DND-41 (cell line): Measurements from ENCODE around the gene SUPV3L1.

Experiments
- ATAC-seq: fragments of 200-7000 bp; cut with Tn5 transposase; 3 replicates; pipeline ENCODE4 v1.9.1; 2021; ENCODE audit warnings: low read depth; ENCODE audit not compliant: insufficient read depth
- DNase-seq: peaks from one replicate; pipeline ENCODE4 v3.0.0-alpha.2; 2020
- H2AFZ ChIP-seq: 2 replicates; pipeline ENCODE4 v1.6.0; 2012; ENCODE audit warnings: low read depth, low read length
- H3K27ac ChIP-seq: 2 replicates; pipeline ENCODE4 v1.5.1; 2012; ENCODE audit warnings: low read length, inconsistent platforms
- H3K27me3 ChIP-seq: fragments of 200-600 bp; sonication (generic); 2 replicates; pipeline ENCODE4 v1.6.0; 2012; ENCODE audit warnings: low read length, mild to moderate bottlenecking, inconsistent platforms; ENCODE audit not compliant: insufficient read depth, poor library complexity
- H3K36me3 ChIP-seq: 2 replicates; pipeline ENCODE4 v1.5.1; 2012; ENCODE audit warnings: low read length, inconsistent platforms; ENCODE audit not compliant: insufficient read depth
- H3K4me1 ChIP-seq: 2 replicates; pipeline ENCODE4 v1.5.1; 2012; ENCODE audit warnings: mild to moderate bottlenecking, low read length; ENCODE audit not compliant: insufficient read depth
- H3K4me2 ChIP-seq: 2 replicates; pipeline ENCODE4 v1.6.0; 2012; ENCODE audit warnings: mild to moderate bottlenecking, moderate library complexity, low read length, inconsistent platforms; ENCODE audit not compliant: insufficient read depth
- H3K4me3 ChIP-seq, 2 experiments: fragments of 200-600 bp in 1 of 2; shearing (Covaris generic) in 1 of 2; 2 replicates each; pipeline ENCODE4 v1.5.1; 2012 to 2016; ENCODE audit warnings: inconsistent platforms in 2 of 2, low read length in 2 of 2, mild to moderate bottlenecking in 2 of 2, low read depth in 1 of 2, moderate library complexity in 1 of 2
- H3K79me2 ChIP-seq: 2 replicates; pipeline ENCODE4 v1.6.0; 2012; ENCODE audit warnings: low read length, inconsistent platforms; ENCODE audit not compliant: insufficient read depth
- H3K9ac ChIP-seq: 2 replicates; pipeline ENCODE4 v1.6.0; 2012; ENCODE audit warnings: low read depth, mild to moderate bottlenecking, inconsistent platforms, low read length, moderate library complexity
- H3K9me3 ChIP-seq: 2 replicates; pipeline ENCODE4 v1.5.1; 2012; ENCODE audit warnings: low read length, moderate library complexity, mild to moderate bottlenecking, inconsistent platforms; ENCODE audit not compliant: insufficient read depth, severe bottlenecking
- H4K20me1 ChIP-seq: 2 replicates; pipeline ENCODE4 v1.6.0; 2012; ENCODE audit warnings: low read length; ENCODE audit not compliant: insufficient read depth
- EZH2 ChIP-seq: IDR thresholded peaks from 3 replicates; pipeline ENCODE4 v1.6.1; 2012; ENCODE audit warnings: borderline replicate concordance, low read depth, mild to moderate bottlenecking, moderate library complexity, low read length, inconsistent platforms; ENCODE audit not compliant: severe bottlenecking
- TF ChIP-seq, protein P1 (sequence below): IDR thresholded peaks from 2 replicates; pipeline ENCODE4 v1.5.1; 2012; ENCODE audit warnings: borderline replicate concordance, low read length, moderate library complexity, mild to moderate bottlenecking; ENCODE audit not compliant: poor library complexity, severe bottlenecking; ENCODE audit errors: extremely low read depth

The SUPV3L1 gene

DNA sequence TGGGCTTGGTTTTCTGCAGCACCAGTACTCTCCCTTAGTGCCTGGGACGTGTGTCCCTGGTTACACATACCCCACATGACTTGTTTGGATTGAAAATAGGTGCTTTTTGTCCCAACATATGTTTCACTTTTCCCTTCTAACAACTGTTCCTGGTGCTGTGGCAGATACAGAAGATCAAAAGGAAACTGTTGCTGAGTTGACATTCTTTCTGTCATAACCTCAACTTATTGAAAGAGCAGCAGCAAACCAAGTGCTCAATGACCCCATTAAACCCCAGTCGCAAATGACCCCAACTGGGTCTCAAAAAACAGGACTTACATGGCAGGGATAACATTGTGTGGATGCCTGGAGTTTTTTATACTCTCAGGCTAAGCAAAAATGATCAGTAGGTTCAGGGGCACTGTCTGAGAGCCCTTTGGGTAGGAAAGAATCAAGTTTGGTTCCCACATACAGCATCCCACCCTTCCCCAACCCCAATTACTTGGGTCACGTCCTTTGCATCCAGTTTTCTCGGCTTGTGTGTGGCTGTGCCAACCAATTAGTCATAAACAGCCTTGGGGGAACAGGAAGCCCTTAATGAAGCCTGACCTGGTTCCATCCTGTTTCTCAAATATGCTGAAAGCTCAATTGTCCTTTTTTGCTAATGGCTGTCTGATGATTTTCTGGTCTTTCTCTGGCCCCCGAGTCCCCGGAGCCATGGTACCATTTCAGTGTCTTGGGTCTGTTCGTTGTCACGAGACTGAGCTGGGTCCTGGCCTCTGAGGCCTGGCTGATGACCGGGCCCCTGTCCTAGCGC, 45.0 kb downstream of the SUPV3L1 start:
- H3K4me2 ChIP-seq = no peak overlapping the region
- H3K9me3 ChIP-seq = no peaks in the 10 kb centered on the region
- no peaks in the 10 kb centered on the region for H3K79me2 ChIP-seq
- H3K27ac ChIP-seq = peak overlapping the region; percentile 50
- no peak for ATAC-seq
- no peak overlapping the region for H3K4me3 ChIP-seq
- H3K36me3 ChIP-seq = no peaks in the 10 kb centered on the region
- no peaks in the 10 kb centered on the region for H4K20me1 ChIP-seq
- no peaks in the 10 kb centered on the region for H3K27me3 ChIP-seq
- H3K4me1 ChIP-seq = peaks cover 51% of the 10 kb centered on the region
- H2AFZ ChIP-seq = no peak overlapping the region; the same call in 1 of the 2 replicates
- no peak overlapping the region for H3K9ac ChIP-seq
- no peak for TF ChIP-seq EZH2
- TF ChIP-seq, protein P1, sequence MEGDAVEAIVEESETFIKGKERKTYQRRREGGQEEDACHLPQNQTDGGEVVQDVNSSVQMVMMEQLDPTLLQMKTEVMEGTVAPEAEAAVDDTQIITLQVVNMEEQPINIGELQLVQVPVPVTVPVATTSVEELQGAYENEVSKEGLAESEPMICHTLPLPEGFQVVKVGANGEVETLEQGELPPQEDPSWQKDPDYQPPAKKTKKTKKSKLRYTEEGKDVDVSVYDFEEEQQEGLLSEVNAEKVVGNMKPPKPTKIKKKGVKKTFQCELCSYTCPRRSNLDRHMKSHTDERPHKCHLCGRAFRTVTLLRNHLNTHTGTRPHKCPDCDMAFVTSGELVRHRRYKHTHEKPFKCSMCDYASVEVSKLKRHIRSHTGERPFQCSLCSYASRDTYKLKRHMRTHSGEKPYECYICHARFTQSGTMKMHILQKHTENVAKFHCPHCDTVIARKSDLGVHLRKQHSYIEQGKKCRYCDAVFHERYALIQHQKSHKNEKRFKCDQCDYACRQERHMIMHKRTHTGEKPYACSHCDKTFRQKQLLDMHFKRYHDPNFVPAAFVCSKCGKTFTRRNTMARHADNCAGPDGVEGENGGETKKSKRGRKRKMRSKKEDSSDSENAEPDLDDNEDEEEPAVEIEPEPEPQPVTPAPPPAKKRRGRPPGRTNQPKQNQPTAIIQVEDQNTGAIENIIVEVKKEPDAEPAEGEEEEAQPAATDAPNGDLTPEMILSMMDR = no peak
- DNase-seq = peak; percentile 10

DNA sequence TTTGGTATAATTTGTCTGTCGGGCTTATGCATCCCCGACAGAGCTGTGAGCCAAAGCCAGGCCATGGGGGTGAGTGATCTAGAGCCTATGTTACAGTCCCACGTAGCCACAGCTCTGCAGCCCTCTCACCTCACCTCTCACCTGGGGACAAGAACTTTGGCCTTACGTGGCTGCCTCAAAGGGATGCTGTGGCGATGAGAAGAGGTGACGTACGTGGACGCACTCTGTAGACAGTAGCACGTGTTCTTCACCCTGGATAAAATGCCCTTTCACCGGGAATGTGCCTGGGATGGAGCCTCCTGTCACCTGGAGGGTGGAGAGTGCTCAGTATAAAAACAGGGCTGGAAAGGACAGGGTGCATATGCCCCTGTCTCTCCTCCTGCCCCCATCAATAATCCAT, 45.6 kb downstream of the SUPV3L1 start:
- H3K27me3 ChIP-seq = no peaks in the 10 kb centered on the region
- no peak overlapping the region for H2AFZ ChIP-seq
- no peak overlapping the region for H3K9ac ChIP-seq
- ATAC-seq (no peak), DNase-seq (no peak)
- no peaks in the 10 kb centered on the region for H4K20me1 ChIP-seq
- no peaks in the 10 kb centered on the region for H3K36me3 ChIP-seq
- peak overlapping the region; percentile 4; the same call in 1 of the 2 replicates for H3K27ac ChIP-seq
- peaks cover 51% of the 10 kb centered on the region for H3K4me1 ChIP-seq
- no peak overlapping the region for H3K4me3 ChIP-seq
- no peak for TF ChIP-seq EZH2
- TF ChIP-seq, protein P1 = no peak
- H3K9me3 ChIP-seq = no peaks in the 10 kb centered on the region
- H3K4me2 ChIP-seq = no peak overlapping the region
- H3K79me2 ChIP-seq = no peaks in the 10 kb centered on the region

GRCh38 chr10:69226919-69227450, 47.0 kb downstream of the SUPV3L1 start:
- H4K20me1 ChIP-seq = no peaks in the 10 kb centered on the region
- DNase-seq (no peak), ATAC-seq (no peak)
- no peaks in the 10 kb centered on the region for H3K9me3 ChIP-seq
- no peak overlapping the region for H3K4me3 ChIP-seq
- no peak overlapping the region for H3K27ac ChIP-seq
- TF ChIP-seq, protein P1 = no peak
- TF ChIP-seq EZH2 = no peak
- H3K79me2 ChIP-seq = no peaks in the 10 kb centered on the region
- H3K4me2 ChIP-seq = no peak overlapping the region
- no peaks in the 10 kb centered on the region for H3K36me3 ChIP-seq
- no peaks in the 10 kb centered on the region for H3K27me3 ChIP-seq
- peaks cover 42% of the 10 kb centered on the region for H3K4me1 ChIP-seq
- H2AFZ ChIP-seq = peak overlapping the region; percentile 21; the same call in 1 of the 2 replicates
- H3K9ac ChIP-seq = no peak overlapping the region

- Histone ChIP-seq H3K4me3 (no peak overlapping the region), H3K27me3 (no peaks in the 10 kb centered on the region), H3K79me2 (no peaks in the 10 kb centered on the region), H4K20me1 (no peaks in the 10 kb centered on the region), H3K27ac (0 out of 2 replicates have a peak overlapping the region, but pooled peaks have one; percentile 39), H3K4me1 (peaks cover 31% of the 10 kb centered on the region), H3K36me3 (no peaks in the 10 kb centered on the region), H2AFZ (no peak overlapping the region), H3K4me2 (no peak overlapping the region), H3K9ac (no peak overlapping the region), H3K9me3 (no peaks in the 10 kb centered on the region)
- DNase-seq (no peak), ATAC-seq (no peak)
- TF ChIP-seq, protein P1 = no peak
- TF ChIP-seq EZH2 = no peak
Observed at GRCh38 chr10:69228151-69228550, 48.1 kb downstream of the SUPV3L1 start.
